ENCODE results near the gene CAPG. TPM values are rescaled to one million over a fixed set of nuclear protein-coding genes. Genes with fewer than 3 reads are reported as not detected.

Gene CAPG
- total and polyA plus RNA-seq, 10 of the 15 experiments (the other 5 are each of a cell fraction or from before 2014, with no cell fraction given), result 26.3 to 192 (median 100) TPM

GRCh38 chr2:85369500-85369899, 40.7 kb downstream of the CAPG start:
- H4K20me1 ChIP-seq (ENCODE audit: control insufficient read depth, insufficient read depth), result no peaks in the 10 kb centered on the region
- H3K9me3 ChIP-seq (replicated peaks; ENCODE audit: control insufficient read depth, insufficient read depth, low read length), result no peaks in the 10 kb centered on the region
- no peak for ATAC-seq
- ChIA-PET RAD21 (ENCODE audit: unreplicated experiment) (no interaction called here), SMC1A (ENCODE audit: uncharacterized antibody, unreplicated experiment) (no interaction called here), CTCF (interaction anchor here (0.7 to 1.8 kb wide), 2 partner anchors 15 to 71 kb away, joined by 3 to 5 read pairs; partner anchors contain the start of genes ELMOD3 and RETSAT), POLR2A (interaction anchor here (1.6 kb wide), 1 partner anchor 16 kb away, joined by 5 read pairs; no protein-coding TSS in a partner anchor)
- no peaks in the 10 kb centered on the region for H3K36me3 ChIP-seq (ENCODE audit: control insufficient read depth in 2 of 2, insufficient read depth in 2 of 2, low read length in 1 of 2)
- DNase-seq (ENCODE audit: low read depth, low spot score), result no peak
- no peaks in the 10 kb centered on the region for H3K79me2 ChIP-seq (ENCODE audit: control insufficient read depth, insufficient read depth, low read length)
- H3K27ac ChIP-seq (ENCODE audit: control insufficient read depth, insufficient read depth), result no peak overlapping the region
- H3K9ac ChIP-seq (ENCODE audit: control insufficient read depth, insufficient read depth, low read length), result no peak overlapping the region
- H2AFZ ChIP-seq (ENCODE audit: control insufficient read depth, low read depth, low read length), result no peak overlapping the region
- no peak for TF ChIP-seq MEF2B (IDR thresholded peaks at IDR 0.05; ENCODE audit: partially characterized antibody, poor library complexity, severe bottlenecking)
- no peak for TF ChIP-seq EED (IDR thresholded peaks at IDR 0.05; ENCODE audit: low read depth)
- no peak for TF ChIP-seq SREBF2 (IDR thresholded peaks at IDR 0.05; ENCODE audit: low read length)
- no peak for TF ChIP-seq HDGF (IDR thresholded peaks at IDR 0.05)
- no peak for TF ChIP-seq GATAD2B (conservative IDR thresholded peaks at IDR 0.05; ENCODE audit: low read depth)
- no peak for TF ChIP-seq CHD4 (IDR thresholded peaks at IDR 0.05)
- no peak for TF ChIP-seq HCFC1 (IDR thresholded peaks at IDR 0.05; ENCODE audit: low read length)
- no peak for TF ChIP-seq RELA (IDR thresholded peaks at IDR 0.05; ENCODE audit: borderline replicate concordance, partially characterized antibody)
- no TSS peak for BruUV-seq (replicated peaks)
- intact Hi-C loops (cut with micrococcal nuclease; ENCODE audit: unreplicated experiment), result no loop called here
- H3K4me3 ChIP-seq, result no peak overlapping the region
- H3K4me2 ChIP-seq (ENCODE audit: control insufficient read depth, insufficient read depth), result no peak overlapping the region
- no peaks in the 10 kb centered on the region for H3K4me1 ChIP-seq (ENCODE audit: control insufficient read depth, insufficient read depth, low read length)
- WGBS (ENCODE audit: insufficient coverage, insufficient replicate concordance, low lambda C conversion rate, missing lambda C conversion rate), result 91% methylated on average over 5 of the region's 5 CpGs
- H3K27me3 ChIP-seq (replicated peaks in 1 of 2; ENCODE audit: control insufficient read depth in 2 of 2, insufficient read depth in 2 of 2, low read length in 1 of 2), result no peaks in the 10 kb centered on the region
- no peak for FAIRE-seq
- in situ Hi-C loops (cut with MboI), result no loop called here

DNA sequence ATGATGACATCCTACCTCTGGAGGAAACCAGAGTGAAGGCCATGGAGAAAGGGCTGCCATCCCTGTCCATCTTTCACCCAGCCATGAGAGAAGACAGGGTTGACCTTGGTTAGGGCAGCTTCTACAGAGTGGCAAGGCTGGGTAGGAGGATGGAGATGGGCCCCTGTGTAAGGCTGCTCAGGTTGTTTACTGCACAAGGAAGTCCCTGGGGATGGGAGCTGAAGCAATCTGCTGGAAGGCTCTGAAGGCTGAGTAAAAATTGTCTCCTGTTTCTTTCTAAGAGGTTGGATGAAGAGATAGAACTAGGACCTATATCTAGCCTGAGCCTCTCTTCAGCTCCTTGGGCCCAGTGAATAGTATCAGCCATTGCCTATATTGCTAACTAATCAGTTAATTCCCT, 41.2 kb downstream of the CAPG start:
- ChIA-PET RAD21 (ENCODE audit: unreplicated experiment) (no interaction called here), CTCF (no interaction called here), POLR2A (no interaction called here), SMC1A (ENCODE audit: uncharacterized antibody, unreplicated experiment) (no interaction called here)
- no peaks in the 10 kb centered on the region for H3K27me3 ChIP-seq (replicated peaks in 1 of 2; ENCODE audit: control insufficient read depth in 2 of 2, insufficient read depth in 2 of 2, low read length in 1 of 2)
- no TSS peak for BruUV-seq (replicated peaks)
- no peak overlapping the region for H3K9ac ChIP-seq (ENCODE audit: control insufficient read depth, insufficient read depth, low read length)
- H3K4me3 ChIP-seq, result no peak overlapping the region
- no peak for FAIRE-seq
- no peaks in the 10 kb centered on the region for H3K36me3 ChIP-seq (ENCODE audit: control insufficient read depth in 2 of 2, insufficient read depth in 2 of 2, low read length in 1 of 2)
- no peaks in the 10 kb centered on the region for H4K20me1 ChIP-seq (ENCODE audit: control insufficient read depth, insufficient read depth)
- H3K27ac ChIP-seq (ENCODE audit: control insufficient read depth, insufficient read depth), result no peak overlapping the region
- H3K79me2 ChIP-seq (ENCODE audit: control insufficient read depth, insufficient read depth, low read length), result no peaks in the 10 kb centered on the region
- intact Hi-C loops (cut with micrococcal nuclease; ENCODE audit: unreplicated experiment) (no loop called here), in situ Hi-C loops (cut with MboI) (no loop called here)
- H3K9me3 ChIP-seq (replicated peaks; ENCODE audit: control insufficient read depth, insufficient read depth, low read length), result no peaks in the 10 kb centered on the region
- H2AFZ ChIP-seq (ENCODE audit: control insufficient read depth, low read depth, low read length), result no peak overlapping the region
- no peak for DNase-seq (ENCODE audit: low read depth, low spot score)
- TF ChIP-seq, protein P1, sequence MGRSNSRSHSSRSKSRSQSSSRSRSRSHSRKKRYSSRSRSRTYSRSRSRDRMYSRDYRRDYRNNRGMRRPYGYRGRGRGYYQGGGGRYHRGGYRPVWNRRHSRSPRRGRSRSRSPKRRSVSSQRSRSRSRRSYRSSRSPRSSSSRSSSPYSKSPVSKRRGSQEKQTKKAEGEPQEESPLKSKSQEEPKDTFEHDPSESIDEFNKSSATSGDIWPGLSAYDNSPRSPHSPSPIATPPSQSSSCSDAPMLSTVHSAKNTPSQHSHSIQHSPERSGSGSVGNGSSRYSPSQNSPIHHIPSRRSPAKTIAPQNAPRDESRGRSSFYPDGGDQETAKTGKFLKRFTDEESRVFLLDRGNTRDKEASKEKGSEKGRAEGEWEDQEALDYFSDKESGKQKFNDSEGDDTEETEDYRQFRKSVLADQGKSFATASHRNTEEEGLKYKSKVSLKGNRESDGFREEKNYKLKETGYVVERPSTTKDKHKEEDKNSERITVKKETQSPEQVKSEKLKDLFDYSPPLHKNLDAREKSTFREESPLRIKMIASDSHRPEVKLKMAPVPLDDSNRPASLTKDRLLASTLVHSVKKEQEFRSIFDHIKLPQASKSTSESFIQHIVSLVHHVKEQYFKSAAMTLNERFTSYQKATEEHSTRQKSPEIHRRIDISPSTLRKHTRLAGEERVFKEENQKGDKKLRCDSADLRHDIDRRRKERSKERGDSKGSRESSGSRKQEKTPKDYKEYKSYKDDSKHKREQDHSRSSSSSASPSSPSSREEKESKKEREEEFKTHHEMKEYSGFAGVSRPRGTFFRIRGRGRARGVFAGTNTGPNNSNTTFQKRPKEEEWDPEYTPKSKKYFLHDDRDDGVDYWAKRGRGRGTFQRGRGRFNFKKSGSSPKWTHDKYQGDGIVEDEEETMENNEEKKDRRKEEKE (IDR thresholded peaks at IDR 0.05), result no peak
- TF ChIP-seq FOXM1 (IDR thresholded peaks at IDR 0.05; ENCODE audit: low read depth, low read length), result no peak
- TF ChIP-seq ZNF207 (IDR thresholded peaks at IDR 0.05; ENCODE audit: borderline replicate concordance), result no peak
- TF ChIP-seq EZH2 (IDR thresholded peaks at IDR 0.05; ENCODE audit: borderline replicate concordance, control insufficient read depth, low read depth, low read length), result no peak
- no peak overlapping the region for H3K4me2 ChIP-seq (ENCODE audit: control insufficient read depth, insufficient read depth)
- H3K4me1 ChIP-seq (ENCODE audit: control insufficient read depth, insufficient read depth, low read length), result no peaks in the 10 kb centered on the region
- no peak for ATAC-seq
